DMS153 (cell line): ENCODE data around the gene TUBA3E.
"Not testable (repeated sequence)": the region's sequence is repeated elsewhere in the genome, so short reads cannot be mapped to it uniquely, and the experiment has no call there.

Experiments
- DNase-seq: peaks from one replicate; lab custom pipeline; 2025; lab: John Stamatoyannopoulos, UW

TUBA3E gene

GRCh38 chr2:130162486-130162885, 35.8 kb downstream of the TUBA3E start:
- DNase-seq, result not testable (repeated sequence)

GRCh38 chr2:130160838-130161705, 37.2 kb downstream of the TUBA3E start:
- not testable (repeated sequence) for DNase-seq

- no peak for DNase-seq
These were observed 38.1 kb downstream of the TUBA3E start for GRCh38 chr2:130160131-130160530.

GRCh38 chr2:130159376-130159775, 38.9 kb downstream of the TUBA3E start:
- DNase-seq, result not testable (repeated sequence)

GRCh38 chr2:130158631-130159030, 39.6 kb downstream of the TUBA3E start:
- DNase-seq, result no peak

GRCh38 chr2:130157825-130158514, 40.3 kb downstream of the TUBA3E start:
- DNase-seq, result not testable (repeated sequence)

- DNase-seq, result not testable (repeated sequence)
These were observed 40.9 kb downstream of the TUBA3E start for GRCh38 chr2:130157354-130157753.

GRCh38 chr2:130156624-130157004, 41.6 kb downstream of the TUBA3E start:
- DNase-seq, result no peak

GRCh38 chr2:130155956-130156623, 42.1 kb downstream of the TUBA3E start:
- DNase-seq, result peak; percentile 65

GRCh38 chr2:130154773-130155765, 43.2 kb downstream of the TUBA3E start:
- no peak for DNase-seq

GRCh38 chr2:130154423-130154770, 43.8 kb downstream of the TUBA3E start:
- not testable (repeated sequence) for DNase-seq

GRCh38 chr2:130153721-130154422, 44.4 kb downstream of the TUBA3E start:
- not testable (repeated sequence) for DNase-seq

- DNase-seq, result no peak
These were observed 45.2 kb downstream of the TUBA3E start for GRCh38 chr2:130152816-130153595.

GRCh38 chr2:130152136-130152815, 46.0 kb downstream of the TUBA3E start:
- DNase-seq, result not testable (repeated sequence)

- DNase-seq, result not testable (repeated sequence)
These were observed 47.1 kb downstream of the TUBA3E start for GRCh38 chr2:130151145-130151512.

- no peak for DNase-seq
These were observed 47.8 kb downstream of the TUBA3E start for GRCh38 chr2:130150181-130151144.

GRCh38 chr2:130148515-130148914, 49.7 kb downstream of the TUBA3E start:
- DNase-seq, result peak; percentile 64

GRCh38 chr2:130145006-130145414, 53.2 kb downstream of the TUBA3E start, which contains the start of gene CCDC74B:
TSS of gene CCDC74B (minus strand) at chr2:130145112. CDS start at chr2:130144996, 116 bp downstream.
- peak; percentile 65 for DNase-seq
